SK-N-SH (cell line): Measurements from ENCODE around the gene MCUB. TPM values are rescaled to one million over a fixed set of nuclear protein-coding genes. Genes with fewer than 3 reads are reported as not detected.
"Not testable (repeated sequence)": the region's sequence is repeated elsewhere in the genome, so short reads cannot be mapped to it uniquely, and the experiment has no call there.

Source experiments
- CTCF ChIA-PET: fragments of 300-600, 350-600 bp; formaldehyde crosslinking; extraction: SDS; loops from one replicate; lab custom pipeline; 2021; lab: Yijun Ruan, JAX
- POLR2A ChIA-PET: fragments of 350-600 bp; sonication (Branson Sonifier 250); formaldehyde crosslinking; extraction: SDS; loops from one replicate; lab custom pipeline; 2020; ENCODE audit warnings: antibody characterized with exemption, inconsistent platforms; lab: Yijun Ruan, JAX
- DNase-seq: peaks from one replicate; pipeline ENCODE4 v3.0.0; 2012
- H2AFZ ChIP-seq: fragments of 200-600 bp; sonication (generic); 2 replicates; pipeline ENCODE4 v1.8.1; 2016; ENCODE audit warnings: antibody characterized with exemption, mild to moderate bottlenecking, low read depth
- H3F3A ChIP-seq: fragments of 200-600 bp; sonication (generic); replicated peaks from 2 replicates; pipeline ENCODE3; 2016; ENCODE audit warnings: antibody characterized with exemption, mild to moderate bottlenecking; ENCODE audit not compliant: insufficient read depth
- H3K27ac ChIP-seq, 2 experiments: fragments of 200-500 bp in 1 of 2; fragments of 200-600 bp in 1 of 2; sonication (Bioruptor generic) in 1 of 2; sonication (generic), shearing (Covaris generic) in 1 of 2; 2 replicates each; pipeline versions ENCODE4 v1.5.1 to v1.6.1; 2014 to 2016; ENCODE audit warnings: low read depth in 2 of 2, inconsistent platforms in 1 of 2, low read length in 1 of 2, mild to moderate bottlenecking in 1 of 2, mixed read lengths in 1 of 2
- H3K27me3 ChIP-seq: fragments of 200-600 bp; sonication (generic), shearing (Covaris generic); 2 replicates; pipeline ENCODE4 v1.6.1; 2016; ENCODE audit warnings: mixed run types; ENCODE audit not compliant: insufficient read depth
- H3K36me3 ChIP-seq, 2 experiments: fragments of 200-500 bp in 1 of 2; fragments of 200-600 bp in 1 of 2; sonication (Bioruptor generic) in 1 of 2; sonication (generic) in 1 of 2; replicated peaks in 1 of 2; 2 replicates each; pipeline versions ENCODE3 to v1.5.1; 2014 to 2016; ENCODE audit warnings: low read length in 1 of 2, mild to moderate bottlenecking in 1 of 2; ENCODE audit not compliant: insufficient read depth in 2 of 2, control insufficient read depth in 1 of 2
- H3K4me1 ChIP-seq, 2 experiments: fragments of 200-500 bp in 1 of 2; fragments of 200-600 bp in 1 of 2; sonication (Bioruptor generic) in 1 of 2; sonication (generic), shearing (Covaris generic) in 1 of 2; 2 replicates each; pipeline versions ENCODE4 v1.5.1 to v1.6.1; 2014 to 2016; ENCODE audit warnings: low read depth in 1 of 2, low read length in 1 of 2, mixed run types in 1 of 2; ENCODE audit not compliant: insufficient read depth in 2 of 2, control insufficient read depth in 1 of 2
- H3K4me2 ChIP-seq: fragments of 200-600 bp; sonication (generic), shearing (Covaris generic); 2 replicates; pipeline ENCODE4 v1.6.1; 2017; ENCODE audit warnings: mixed run types
- H3K4me3 ChIP-seq, 2 experiments: fragments of 200-500 bp in 1 of 2; fragments of 200-600 bp in 1 of 2; sonication (Bioruptor generic) in 1 of 2; sonication (generic), shearing (Covaris generic) in 1 of 2; 2 replicates each; pipeline versions ENCODE4 v1.5.1 to v1.8.1; 2014 to 2016; ENCODE audit warnings: low read depth in 2 of 2, inconsistent platforms in 1 of 2, low read length in 1 of 2, mild to moderate bottlenecking in 1 of 2, mixed read lengths in 1 of 2, moderate library complexity in 1 of 2
- H3K79me2 ChIP-seq: fragments of 200-600 bp; sonication (generic); 2 replicates; pipeline ENCODE4 v1.8.1; 2017; ENCODE audit warnings: mild to moderate bottlenecking; ENCODE audit not compliant: insufficient read depth
- H3K9ac ChIP-seq: fragments of 200-600 bp; sonication (generic); 2 replicates; pipeline ENCODE4 v1.6.1; 2017; ENCODE audit warnings: mixed run types
- H3K9me2 ChIP-seq: fragments of 200-600 bp; sonication (generic); 2 replicates; pipeline ENCODE4 v1.6.1; 2017; ENCODE audit warnings: mixed run types
- H3K9me3 ChIP-seq: fragments of 200-600 bp; sonication (generic); 2 replicates; pipeline ENCODE4 v1.6.1; 2017; ENCODE audit warnings: mixed run types, mild to moderate bottlenecking, moderate library complexity
- H4K20me1 ChIP-seq: fragments of 200-600 bp; sonication (generic); 2 replicates; pipeline ENCODE4 v1.6.1; 2017; ENCODE audit warnings: mild to moderate bottlenecking, mixed run types; ENCODE audit not compliant: insufficient read depth
- CHD2 ChIP-seq: fragments of 150-350 bp; IDR thresholded peaks from 2 replicates; pipeline ENCODE4 v1.6.1; 2018; ENCODE audit warnings: low read length; ENCODE audit not compliant: partially characterized antibody
- FOXJ3 ChIP-seq: sonication (generic); formaldehyde crosslinking; IDR thresholded peaks from 2 replicates; pipeline ENCODE4 v1.5.1; 2020; ENCODE audit warnings: mild to moderate bottlenecking, missing genetic modification reagents
- GABPA ChIP-seq: IDR thresholded peaks from 2 replicates; pipeline ENCODE4 v1.4.0; 2012; ENCODE audit warnings: low read depth, mild to moderate bottlenecking
- JUND ChIP-seq: IDR thresholded peaks from 2 replicates; pipeline ENCODE4 v1.4.0; 2012
- SMC3 ChIP-seq: IDR thresholded peaks from 2 replicates; pipeline ENCODE4 v1.6.1; 2012; ENCODE audit warnings: low read depth, low read length, improper control_type of control experiment
- TAF1 ChIP-seq: IDR thresholded peaks from 2 replicates; pipeline ENCODE4 v1.6.1; 2012; ENCODE audit warnings: low read depth, mild to moderate bottlenecking, low read length, moderate library complexity, borderline replicate concordance
- TCF12 ChIP-seq: IDR thresholded peaks from 2 replicates; pipeline ENCODE4 v1.4.0; 2012
- WGBS: methylation state at CpG from one replicate; pipeline ENCODE4 v1.1.6; 2017; ENCODE audit warnings: low lambda C conversion rate; 5-methylcytosine and 5-hydroxymethylcytosine counted together
- polyA plus RNA-seq, 3 experiments: library from polyadenylated mRNA; depleted of rRNA; stranded (reverse); fragments of >200 nt; gene quantifications; 2 replicates each; pipeline ENCODE4 v1.2.3, GENCODE V29; 2012
- TF ChIP-seq, protein P1 (sequence below): IDR thresholded peaks from 2 replicates; pipeline ENCODE4 v1.6.1; 2012; ENCODE audit warnings: mild to moderate bottlenecking, low read depth, low read length, moderate library complexity
- TF ChIP-seq, protein P2 (sequence below): fragments of 150-350 bp; IDR thresholded peaks from 2 replicates; pipeline ENCODE4 v1.6.1; 2016; ENCODE audit warnings: mild to moderate bottlenecking, low read depth, low read length
- TF ChIP-seq, protein P3 (sequence below): IDR thresholded peaks from 2 replicates; pipeline ENCODE4 v1.4.0; 2012; ENCODE audit warnings: low read depth, borderline replicate concordance
- TF ChIP-seq, protein P4 (sequence below): IDR thresholded peaks from 2 replicates; pipeline ENCODE4 v1.4.0; 2012; ENCODE audit warnings: low read depth, borderline replicate concordance
- TF ChIP-seq, protein P5 (sequence below): IDR thresholded peaks from 2 replicates; pipeline ENCODE4; 2012

MCUB gene
- polyA plus RNA-seq, 1 of the 3 experiments (the other 2 are of a cell fraction) = 39.3 TPM

DNA sequence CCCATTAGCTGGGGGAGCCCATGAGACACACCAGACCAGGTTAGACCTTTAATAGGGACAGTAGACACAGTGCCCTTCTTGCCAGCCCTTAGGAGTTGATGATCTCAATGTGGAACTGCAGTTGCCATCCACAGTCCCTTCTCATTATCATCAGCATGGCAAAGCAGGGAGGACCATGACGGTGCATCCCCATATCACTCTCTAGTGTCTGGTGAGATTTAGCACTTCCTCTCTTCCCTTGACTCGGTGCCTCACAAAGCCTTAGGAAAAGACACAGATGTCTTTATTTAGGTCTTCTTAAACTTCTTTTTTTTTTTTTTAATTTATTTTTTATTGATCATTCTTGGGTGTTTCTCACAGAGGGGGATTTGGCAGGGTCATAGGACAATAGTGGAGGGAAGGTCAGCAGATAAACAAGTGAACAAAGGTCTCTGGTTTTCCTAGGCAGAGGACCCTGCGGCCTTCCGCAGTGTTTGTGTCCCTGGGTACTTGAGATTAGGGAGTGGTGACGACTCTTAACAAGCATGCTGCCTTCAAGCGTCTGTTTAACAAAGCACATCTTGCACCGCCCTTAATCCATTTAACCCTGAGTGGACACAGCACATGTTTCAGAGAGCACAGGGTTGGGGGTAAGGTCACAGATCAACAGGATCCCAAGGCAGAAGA is 36.5 kb downstream of the MCUB start:
- 75% methylated on average over 2 of the region's 7 CpGs for WGBS
- H3K27me3 ChIP-seq, H3K4me1 ChIP-seq, H4K20me1 ChIP-seq, H3K4me3 ChIP-seq, H3K79me2 ChIP-seq, H3K4me2 ChIP-seq, H3F3A ChIP-seq, H3K9me3 ChIP-seq, H3K27ac ChIP-seq, H2AFZ ChIP-seq, CTCF ChIA-PET, H3K9ac ChIP-seq, H3K9me2 ChIP-seq, H3K36me3 ChIP-seq, DNase-seq, POLR2A ChIA-PET: not testable (repeated sequence)

DNA sequence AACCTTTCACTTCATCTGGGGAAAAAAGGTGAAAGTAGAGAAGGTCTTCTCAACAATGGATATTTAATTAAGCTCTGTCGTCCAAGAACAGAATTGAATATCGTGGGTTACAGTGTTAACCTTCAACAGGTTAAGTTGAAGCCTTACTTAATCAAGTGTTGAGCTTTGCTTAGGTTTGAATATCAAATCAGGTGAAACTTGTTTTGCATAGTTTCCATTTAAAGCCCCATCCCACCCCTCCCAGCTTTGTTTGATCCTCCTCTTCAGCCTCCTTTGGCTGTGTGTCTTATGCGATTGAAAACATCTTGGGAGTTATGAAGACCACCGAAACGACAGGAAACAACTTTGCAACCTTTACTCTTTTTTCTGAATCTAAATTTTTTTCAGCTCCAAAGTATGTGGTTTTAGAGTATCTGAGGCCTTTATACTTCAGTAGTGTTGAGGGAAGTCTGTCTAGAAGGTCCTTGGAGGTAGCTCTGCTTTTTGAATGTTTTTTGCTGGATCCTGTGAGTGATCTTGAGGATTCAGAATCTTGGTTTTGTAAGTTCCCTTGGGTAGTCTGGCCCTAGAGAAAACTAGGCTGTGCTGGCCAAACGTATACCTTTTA is 39.1 kb downstream of the MCUB start:
- no peak for DNase-seq
- 83% methylated on average over 6 of the region's 6 CpGs for WGBS
- Histone ChIP-seq H4K20me1 (no peaks in the 10 kb centered on the region), H3K27ac (no peak overlapping the region), H3K27me3 (no peaks in the 10 kb centered on the region), H3K79me2 (no peaks in the 10 kb centered on the region), H2AFZ (no peak overlapping the region), H3K4me2 (no peak overlapping the region), H3K9me3 (no peaks in the 10 kb centered on the region), H3K4me1 (no peaks in the 10 kb centered on the region), H3F3A (no peaks in the 10 kb centered on the region), H3K9ac (no peak overlapping the region), H3K4me3 (no peak overlapping the region), H3K9me2 (no peaks in the 10 kb centered on the region), H3K36me3 (no peaks in the 10 kb centered on the region)
- CTCF ChIA-PET = no interaction called here
- TF ChIP-seq SMC3 = no peak
- no peak for TF ChIP-seq CHD2
- no peak for TF ChIP-seq JUND
- no peak for TF ChIP-seq FOXJ3 (CRISPR knock-in tag)
- no peak for TF ChIP-seq TCF12
- no peak for TF ChIP-seq GABPA
- TF ChIP-seq, protein P1, sequence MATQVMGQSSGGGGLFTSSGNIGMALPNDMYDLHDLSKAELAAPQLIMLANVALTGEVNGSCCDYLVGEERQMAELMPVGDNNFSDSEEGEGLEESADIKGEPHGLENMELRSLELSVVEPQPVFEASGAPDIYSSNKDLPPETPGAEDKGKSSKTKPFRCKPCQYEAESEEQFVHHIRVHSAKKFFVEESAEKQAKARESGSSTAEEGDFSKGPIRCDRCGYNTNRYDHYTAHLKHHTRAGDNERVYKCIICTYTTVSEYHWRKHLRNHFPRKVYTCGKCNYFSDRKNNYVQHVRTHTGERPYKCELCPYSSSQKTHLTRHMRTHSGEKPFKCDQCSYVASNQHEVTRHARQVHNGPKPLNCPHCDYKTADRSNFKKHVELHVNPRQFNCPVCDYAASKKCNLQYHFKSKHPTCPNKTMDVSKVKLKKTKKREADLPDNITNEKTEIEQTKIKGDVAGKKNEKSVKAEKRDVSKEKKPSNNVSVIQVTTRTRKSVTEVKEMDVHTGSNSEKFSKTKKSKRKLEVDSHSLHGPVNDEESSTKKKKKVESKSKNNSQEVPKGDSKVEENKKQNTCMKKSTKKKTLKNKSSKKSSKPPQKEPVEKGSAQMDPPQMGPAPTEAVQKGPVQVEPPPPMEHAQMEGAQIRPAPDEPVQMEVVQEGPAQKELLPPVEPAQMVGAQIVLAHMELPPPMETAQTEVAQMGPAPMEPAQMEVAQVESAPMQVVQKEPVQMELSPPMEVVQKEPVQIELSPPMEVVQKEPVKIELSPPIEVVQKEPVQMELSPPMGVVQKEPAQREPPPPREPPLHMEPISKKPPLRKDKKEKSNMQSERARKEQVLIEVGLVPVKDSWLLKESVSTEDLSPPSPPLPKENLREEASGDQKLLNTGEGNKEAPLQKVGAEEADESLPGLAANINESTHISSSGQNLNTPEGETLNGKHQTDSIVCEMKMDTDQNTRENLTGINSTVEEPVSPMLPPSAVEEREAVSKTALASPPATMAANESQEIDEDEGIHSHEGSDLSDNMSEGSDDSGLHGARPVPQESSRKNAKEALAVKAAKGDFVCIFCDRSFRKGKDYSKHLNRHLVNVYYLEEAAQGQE = no peak
- TF ChIP-seq, protein P2, sequence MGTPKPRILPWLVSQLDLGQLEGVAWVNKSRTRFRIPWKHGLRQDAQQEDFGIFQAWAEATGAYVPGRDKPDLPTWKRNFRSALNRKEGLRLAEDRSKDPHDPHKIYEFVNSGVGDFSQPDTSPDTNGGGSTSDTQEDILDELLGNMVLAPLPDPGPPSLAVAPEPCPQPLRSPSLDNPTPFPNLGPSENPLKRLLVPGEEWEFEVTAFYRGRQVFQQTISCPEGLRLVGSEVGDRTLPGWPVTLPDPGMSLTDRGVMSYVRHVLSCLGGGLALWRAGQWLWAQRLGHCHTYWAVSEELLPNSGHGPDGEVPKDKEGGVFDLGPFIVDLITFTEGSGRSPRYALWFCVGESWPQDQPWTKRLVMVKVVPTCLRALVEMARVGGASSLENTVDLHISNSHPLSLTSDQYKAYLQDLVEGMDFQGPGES = no peak
- TF ChIP-seq, protein P3, sequence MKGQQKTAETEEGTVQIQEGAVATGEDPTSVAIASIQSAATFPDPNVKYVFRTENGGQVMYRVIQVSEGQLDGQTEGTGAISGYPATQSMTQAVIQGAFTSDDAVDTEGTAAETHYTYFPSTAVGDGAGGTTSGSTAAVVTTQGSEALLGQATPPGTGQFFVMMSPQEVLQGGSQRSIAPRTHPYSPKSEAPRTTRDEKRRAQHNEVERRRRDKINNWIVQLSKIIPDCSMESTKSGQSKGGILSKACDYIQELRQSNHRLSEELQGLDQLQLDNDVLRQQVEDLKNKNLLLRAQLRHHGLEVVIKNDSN = no peak
- TF ChIP-seq TAF1 = no peak
- TF ChIP-seq, protein P4, sequence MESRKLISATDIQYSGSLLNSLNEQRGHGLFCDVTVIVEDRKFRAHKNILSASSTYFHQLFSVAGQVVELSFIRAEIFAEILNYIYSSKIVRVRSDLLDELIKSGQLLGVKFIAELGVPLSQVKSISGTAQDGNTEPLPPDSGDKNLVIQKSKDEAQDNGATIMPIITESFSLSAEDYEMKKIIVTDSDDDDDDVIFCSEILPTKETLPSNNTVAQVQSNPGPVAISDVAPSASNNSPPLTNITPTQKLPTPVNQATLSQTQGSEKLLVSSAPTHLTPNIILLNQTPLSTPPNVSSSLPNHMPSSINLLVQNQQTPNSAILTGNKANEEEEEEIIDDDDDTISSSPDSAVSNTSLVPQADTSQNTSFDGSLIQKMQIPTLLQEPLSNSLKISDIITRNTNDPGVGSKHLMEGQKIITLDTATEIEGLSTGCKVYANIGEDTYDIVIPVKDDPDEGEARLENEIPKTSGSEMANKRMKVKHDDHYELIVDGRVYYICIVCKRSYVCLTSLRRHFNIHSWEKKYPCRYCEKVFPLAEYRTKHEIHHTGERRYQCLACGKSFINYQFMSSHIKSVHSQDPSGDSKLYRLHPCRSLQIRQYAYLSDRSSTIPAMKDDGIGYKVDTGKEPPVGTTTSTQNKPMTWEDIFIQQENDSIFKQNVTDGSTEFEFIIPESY = no peak
- TF ChIP-seq, protein P5, sequence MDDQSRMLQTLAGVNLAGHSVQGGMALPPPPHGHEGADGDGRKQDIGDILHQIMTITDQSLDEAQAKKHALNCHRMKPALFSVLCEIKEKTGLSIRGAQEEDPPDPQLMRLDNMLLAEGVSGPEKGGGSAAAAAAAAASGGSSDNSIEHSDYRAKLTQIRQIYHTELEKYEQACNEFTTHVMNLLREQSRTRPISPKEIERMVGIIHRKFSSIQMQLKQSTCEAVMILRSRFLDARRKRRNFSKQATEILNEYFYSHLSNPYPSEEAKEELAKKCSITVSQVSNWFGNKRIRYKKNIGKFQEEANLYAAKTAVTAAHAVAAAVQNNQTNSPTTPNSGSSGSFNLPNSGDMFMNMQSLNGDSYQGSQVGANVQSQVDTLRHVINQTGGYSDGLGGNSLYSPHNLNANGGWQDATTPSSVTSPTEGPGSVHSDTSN = no peak
- POLR2A ChIA-PET = no interaction called here
